Cardiac fibroblast (primary cell): ENCODE data around the gene CLASRP.
A peak's percentile ranks its signal among the peaks of the same experiment; 100 is the strongest.

Source experiments
- DNase-seq, 2 donors: peaks; one replicate each; pipeline versions ENCODE4 v3.0.0 to v3.0.0-alpha.2; 2010; ENCODE audit warnings: low read depth in 2 of 2
- H3K4me3 ChIP-seq, 2 donors: replicated peaks in 1 of 2; 1 replicate in 1 of 2; 2 replicates in 1 of 2; pipeline ENCODE4 v1.5.1; 2011; ENCODE audit warnings: low read depth in 2 of 2, low read length in 2 of 2, mild to moderate bottlenecking in 2 of 2, moderate library complexity in 1 of 2
- TF ChIP-seq, protein P1 (sequence below): IDR thresholded peaks from one replicate; pipeline ENCODE4 v1.5.1; 2011; ENCODE audit warnings: low read depth, mild to moderate bottlenecking, low read length, inconsistent platforms

The CLASRP gene

DNA sequence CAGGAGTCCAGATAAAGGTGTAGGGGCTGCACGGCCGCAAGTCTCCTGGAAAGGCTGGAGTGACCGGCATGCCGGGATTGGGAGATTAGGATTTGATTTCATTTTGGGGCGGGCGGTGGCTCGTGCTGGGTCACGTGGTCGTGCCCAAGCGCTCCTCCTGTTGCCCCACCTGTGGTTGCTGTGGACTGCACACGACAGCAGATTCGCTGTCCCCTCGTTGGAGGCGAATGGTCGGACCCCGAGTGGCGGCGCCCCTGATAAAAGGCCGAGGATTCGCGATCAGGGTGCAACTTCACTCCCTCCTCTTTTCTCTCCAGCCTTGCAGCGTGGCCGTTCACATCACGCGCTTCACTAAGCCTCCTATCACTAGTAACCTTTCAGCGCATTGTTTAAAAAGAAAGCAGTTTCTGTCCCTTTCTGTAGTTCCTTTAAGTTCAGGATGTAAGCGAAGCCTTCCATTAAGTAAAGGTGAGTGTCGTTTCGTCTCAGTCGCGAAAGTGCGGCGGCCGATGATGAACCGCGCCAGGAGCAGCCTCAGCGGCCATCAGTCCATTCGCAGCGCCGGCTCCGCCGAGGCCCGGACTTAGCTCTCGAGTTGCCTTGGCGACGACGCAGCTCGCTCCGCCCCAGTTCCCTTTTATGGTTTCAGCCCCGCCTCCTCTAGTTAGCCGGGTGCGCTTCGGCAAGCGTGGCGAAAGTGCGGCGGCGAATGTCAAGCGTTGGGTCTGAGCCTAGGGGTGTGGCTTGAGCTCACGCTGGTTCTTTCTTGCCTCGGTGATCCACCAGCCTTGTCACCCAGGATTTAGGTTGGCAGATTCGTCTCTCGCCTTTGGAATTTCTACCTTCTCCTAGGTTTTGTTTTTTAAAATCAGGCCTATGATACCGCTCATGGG, 52.4 kb downstream of the CLASRP start:
- DNase-seq, result peak; percentile 100
- H3K4me3 ChIP-seq, result peak overlapping the region; percentile 95
- TF ChIP-seq, protein P1, sequence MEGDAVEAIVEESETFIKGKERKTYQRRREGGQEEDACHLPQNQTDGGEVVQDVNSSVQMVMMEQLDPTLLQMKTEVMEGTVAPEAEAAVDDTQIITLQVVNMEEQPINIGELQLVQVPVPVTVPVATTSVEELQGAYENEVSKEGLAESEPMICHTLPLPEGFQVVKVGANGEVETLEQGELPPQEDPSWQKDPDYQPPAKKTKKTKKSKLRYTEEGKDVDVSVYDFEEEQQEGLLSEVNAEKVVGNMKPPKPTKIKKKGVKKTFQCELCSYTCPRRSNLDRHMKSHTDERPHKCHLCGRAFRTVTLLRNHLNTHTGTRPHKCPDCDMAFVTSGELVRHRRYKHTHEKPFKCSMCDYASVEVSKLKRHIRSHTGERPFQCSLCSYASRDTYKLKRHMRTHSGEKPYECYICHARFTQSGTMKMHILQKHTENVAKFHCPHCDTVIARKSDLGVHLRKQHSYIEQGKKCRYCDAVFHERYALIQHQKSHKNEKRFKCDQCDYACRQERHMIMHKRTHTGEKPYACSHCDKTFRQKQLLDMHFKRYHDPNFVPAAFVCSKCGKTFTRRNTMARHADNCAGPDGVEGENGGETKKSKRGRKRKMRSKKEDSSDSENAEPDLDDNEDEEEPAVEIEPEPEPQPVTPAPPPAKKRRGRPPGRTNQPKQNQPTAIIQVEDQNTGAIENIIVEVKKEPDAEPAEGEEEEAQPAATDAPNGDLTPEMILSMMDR, result no peak

DNA sequence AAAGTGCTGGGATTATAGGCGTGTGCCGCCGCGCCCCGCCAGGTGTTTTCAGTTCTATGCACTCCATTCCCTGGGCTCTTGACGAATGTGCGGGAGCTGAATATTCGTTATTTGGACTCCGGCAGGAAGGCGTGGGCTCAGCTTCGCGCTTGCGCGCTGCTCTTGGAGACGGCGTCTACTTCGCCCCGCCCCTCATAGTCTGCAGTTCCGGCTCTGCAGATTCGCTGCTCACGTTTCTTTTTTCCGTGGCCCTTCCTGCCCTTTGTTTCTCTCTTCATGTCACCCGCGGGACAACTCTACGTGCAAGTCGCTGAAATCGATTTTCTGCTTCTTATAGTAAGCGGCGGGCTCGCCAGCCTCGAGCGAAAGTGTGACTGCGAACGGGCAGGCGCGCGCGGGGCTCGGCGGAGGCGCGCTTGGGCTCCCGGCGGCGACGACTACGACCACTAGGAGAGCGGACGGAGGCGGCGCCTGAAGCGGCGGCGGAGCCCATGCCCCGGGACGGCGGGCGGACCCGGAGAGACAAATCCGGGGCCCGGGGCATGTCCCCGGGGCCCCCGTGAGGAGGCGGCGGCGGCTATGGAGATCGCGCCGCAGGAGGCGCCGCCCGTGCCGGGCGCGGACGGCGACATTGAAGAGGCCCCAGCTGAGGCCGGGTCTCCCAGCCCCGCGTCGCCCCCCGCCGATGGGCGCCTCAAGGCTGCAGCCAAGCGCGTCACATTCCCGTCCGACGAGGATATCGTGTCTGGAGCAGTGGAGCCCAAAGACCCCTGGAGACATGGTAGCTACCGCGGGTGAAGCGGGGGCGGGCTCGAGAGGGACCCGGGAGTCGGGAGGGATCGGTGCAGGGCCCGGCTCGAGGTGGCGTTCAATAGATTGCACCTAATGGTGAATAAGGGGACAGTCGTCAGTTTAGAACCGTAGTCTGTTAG, 54.2 kb downstream of the CLASRP start, which contains the start of gene PPP1R37:
Gene PPP1R37, plus strand, starts transcription at position 433 of the 932 bp plus-strand sequence. Its CDS starts 147 bp downstream, at position 580.
- H3K4me3 ChIP-seq, result peak within 1 kb of the TSS; percentile 95
- TF ChIP-seq, protein P1, result no peak
- DNase-seq, result peak; percentile 99

DNA sequence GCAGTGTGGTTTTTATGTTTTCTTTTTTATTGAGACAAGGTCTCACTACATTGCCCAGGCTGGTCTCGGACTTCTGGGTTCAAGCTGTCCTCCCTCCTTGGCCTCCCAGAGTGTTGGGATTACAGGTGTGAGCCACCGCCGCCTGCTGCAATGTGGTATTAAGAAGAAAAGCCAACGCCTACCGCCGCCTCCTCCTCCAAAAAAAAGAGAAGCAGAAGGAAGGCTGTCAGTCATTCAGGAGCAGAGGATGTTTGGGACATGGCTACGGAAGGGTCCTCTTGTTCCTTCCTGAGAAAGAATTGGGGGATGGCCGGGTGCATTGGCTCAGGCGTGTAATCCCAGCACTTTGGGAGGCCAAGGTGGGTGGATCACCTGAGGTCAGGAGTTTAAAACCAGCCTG, 55.3 kb downstream of the CLASRP start:
- TF ChIP-seq, protein P1, result no peak
- H3K4me3 ChIP-seq, result peak overlapping the region; percentile 95
- DNase-seq, result no peak

DNA sequence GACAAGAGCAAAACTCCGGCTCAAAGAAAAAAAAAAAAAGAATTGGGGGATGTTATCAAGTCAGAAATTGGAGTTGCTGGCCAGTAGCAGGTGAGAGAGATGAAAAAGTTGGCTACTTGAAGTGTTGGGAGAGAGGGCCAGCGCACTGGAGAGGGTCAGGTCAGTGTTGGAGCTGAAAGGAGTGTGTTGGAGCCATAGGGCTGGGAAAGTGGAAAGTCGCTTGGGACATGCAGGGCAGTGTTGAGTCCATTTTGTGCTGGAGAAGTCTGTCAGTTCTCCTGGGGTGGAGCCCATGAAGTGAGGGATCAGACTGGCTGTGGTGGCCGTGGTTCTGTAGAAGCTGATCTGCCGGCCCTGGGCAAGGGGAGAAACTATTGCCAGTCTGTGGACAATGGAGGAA, 55.9 kb downstream of the CLASRP start:
- no peak overlapping the region for H3K4me3 ChIP-seq
- TF ChIP-seq, protein P1, result no peak
- DNase-seq, result no peak

DNA sequence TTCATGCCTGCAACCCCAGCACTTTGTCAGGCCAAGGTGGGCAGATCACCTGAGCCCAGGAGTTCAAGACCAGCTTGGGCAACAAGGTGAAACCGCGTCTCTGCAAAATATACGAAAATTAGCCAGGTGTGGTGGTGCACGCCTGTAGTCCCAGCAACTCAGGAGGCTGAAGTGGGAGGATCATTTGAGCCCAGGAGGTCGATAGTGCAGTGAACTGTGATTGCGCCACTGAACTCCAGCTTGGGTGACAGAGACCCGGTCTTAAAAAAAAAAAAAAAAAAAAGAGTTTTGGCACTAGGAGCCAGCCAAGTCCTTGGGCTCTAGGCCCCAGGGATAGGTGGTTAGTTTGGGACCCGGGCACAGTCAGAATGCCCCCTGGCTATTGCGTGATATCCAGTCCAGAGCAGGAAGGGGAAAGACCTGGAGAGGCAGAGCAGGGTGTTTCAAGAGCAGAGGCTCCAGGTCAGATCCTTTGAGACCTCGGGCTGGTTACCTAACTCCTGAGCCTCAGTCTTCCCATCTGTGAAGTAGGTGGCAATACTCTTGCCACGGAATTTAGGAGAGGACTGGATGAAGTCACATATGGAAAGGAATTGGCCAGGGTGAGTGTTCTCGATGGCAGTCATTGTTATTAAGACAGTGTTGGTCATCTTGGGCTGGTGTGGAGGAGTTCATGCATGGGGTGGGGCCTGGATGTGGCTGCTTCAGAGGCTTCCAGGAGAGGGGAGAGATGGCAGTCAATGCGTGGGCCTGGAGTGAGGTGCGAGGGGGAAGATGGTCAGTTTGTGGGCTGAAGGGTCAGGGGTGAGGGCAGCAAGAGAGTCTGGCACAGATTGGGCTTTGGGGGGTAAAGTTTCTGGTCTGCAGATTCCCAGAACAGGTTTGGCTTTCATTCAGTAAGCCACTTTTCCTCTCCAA, 56.9 kb downstream of the CLASRP start:
- no peak overlapping the region for H3K4me3 ChIP-seq
- no peak for DNase-seq
- TF ChIP-seq, protein P1, result no peak

DNA sequence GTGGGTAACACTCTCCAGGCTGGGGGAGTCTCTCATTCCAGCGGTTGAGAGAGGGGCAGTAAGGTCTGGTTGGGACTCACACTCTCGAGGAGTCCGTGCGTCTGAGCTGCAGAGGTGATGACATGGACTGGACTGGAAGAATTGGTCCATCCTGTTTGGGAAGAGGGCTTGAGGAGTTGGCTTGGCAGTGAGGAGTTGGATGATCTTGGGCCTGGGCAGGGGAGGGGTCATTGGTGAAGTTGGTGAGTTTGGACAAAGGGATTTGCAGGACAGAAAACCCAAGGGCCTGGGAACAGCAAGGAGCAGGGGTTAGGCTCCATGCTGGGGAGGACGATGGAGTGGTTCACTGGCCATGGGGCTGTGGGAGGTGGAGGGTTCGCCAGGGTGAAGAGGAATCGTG, 57.9 kb downstream of the CLASRP start:
- DNase-seq, result no peak
- TF ChIP-seq, protein P1, result no peak
- no peak overlapping the region for H3K4me3 ChIP-seq
